Upper lobe of left lung (tissue), 4 donors: Measurements from ENCODE around the gene KRTAP5-10.

Experiments
- EP300 ChIP-seq, 4 donors: sonication (generic); formaldehyde crosslinking; IDR thresholded peaks; one replicate each; pipeline ENCODE4 v1.5.1; 2017; ENCODE audit warnings: antibody characterized with exemption in 4 of 4, control low read depth in 2 of 4
- POLR2A ChIP-seq, 4 donors: fragments of 450-650 bp; IDR thresholded peaks; one replicate each; pipeline ENCODE4 v1.5.1; 2016 to 2017; ENCODE audit warnings: antibody characterized with exemption in 4 of 4, mild to moderate bottlenecking in 2 of 4
- POLR2AphosphoS5 ChIP-seq, 2 donors: sonication (generic); formaldehyde crosslinking; IDR thresholded peaks; one replicate each; pipeline ENCODE4 v1.5.1; 2017; ENCODE audit warnings: antibody characterized with exemption in 2 of 2
- TF ChIP-seq, protein P1 (sequence below), 6 experiments: fragments of 450-650 bp in 4 of 6; fragments of 200-600 bp in 2 of 6; sonication (generic) in 2 of 6; IDR thresholded peaks; one replicate each; pipeline ENCODE4 v1.5.1; 2016 to 2019; ENCODE audit warnings: antibody characterized with exemption in 6 of 6

GRCh38 chr11:71543866-71544265 lies 21.5 kb upstream of the KRTAP5-10 start:
- TF ChIP-seq POLR2A (IDR thresholded peaks at IDR 0.05) (no peak), EP300 (IDR thresholded peaks at IDR 0.05) (no peak), POLR2AphosphoS5 (IDR thresholded peaks at IDR 0.05) (no peak)
- TF ChIP-seq, protein P1, sequence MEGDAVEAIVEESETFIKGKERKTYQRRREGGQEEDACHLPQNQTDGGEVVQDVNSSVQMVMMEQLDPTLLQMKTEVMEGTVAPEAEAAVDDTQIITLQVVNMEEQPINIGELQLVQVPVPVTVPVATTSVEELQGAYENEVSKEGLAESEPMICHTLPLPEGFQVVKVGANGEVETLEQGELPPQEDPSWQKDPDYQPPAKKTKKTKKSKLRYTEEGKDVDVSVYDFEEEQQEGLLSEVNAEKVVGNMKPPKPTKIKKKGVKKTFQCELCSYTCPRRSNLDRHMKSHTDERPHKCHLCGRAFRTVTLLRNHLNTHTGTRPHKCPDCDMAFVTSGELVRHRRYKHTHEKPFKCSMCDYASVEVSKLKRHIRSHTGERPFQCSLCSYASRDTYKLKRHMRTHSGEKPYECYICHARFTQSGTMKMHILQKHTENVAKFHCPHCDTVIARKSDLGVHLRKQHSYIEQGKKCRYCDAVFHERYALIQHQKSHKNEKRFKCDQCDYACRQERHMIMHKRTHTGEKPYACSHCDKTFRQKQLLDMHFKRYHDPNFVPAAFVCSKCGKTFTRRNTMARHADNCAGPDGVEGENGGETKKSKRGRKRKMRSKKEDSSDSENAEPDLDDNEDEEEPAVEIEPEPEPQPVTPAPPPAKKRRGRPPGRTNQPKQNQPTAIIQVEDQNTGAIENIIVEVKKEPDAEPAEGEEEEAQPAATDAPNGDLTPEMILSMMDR (IDR thresholded peaks at IDR 0.05), result no peak
